Measurements from ENCODE around the gene REPS1. TPM values are rescaled to one million over a fixed set of nuclear protein-coding genes. Genes with fewer than 3 reads are reported as not detected.
"Not testable (repeated sequence)": the region's sequence is repeated elsewhere in the genome, so short reads cannot be mapped to it uniquely, and the experiment has no call there.

Gene REPS1
- total RNA-seq, 1 donor = 34.9 TPM

GRCh38 chr6:139028215-139028657 lies 40.2 kb upstream of the REPS1 start:
- peak overlapping the region; percentile 86 for H3K4me3 ChIP-seq (ENCODE audit: low read depth, low read length)
- no peak for TF ChIP-seq CTCF (IDR thresholded peaks at IDR 0.05; ENCODE audit: insufficient read depth, low read length)
- no peak for DNase-seq (ENCODE audit: low read depth)

DNA sequence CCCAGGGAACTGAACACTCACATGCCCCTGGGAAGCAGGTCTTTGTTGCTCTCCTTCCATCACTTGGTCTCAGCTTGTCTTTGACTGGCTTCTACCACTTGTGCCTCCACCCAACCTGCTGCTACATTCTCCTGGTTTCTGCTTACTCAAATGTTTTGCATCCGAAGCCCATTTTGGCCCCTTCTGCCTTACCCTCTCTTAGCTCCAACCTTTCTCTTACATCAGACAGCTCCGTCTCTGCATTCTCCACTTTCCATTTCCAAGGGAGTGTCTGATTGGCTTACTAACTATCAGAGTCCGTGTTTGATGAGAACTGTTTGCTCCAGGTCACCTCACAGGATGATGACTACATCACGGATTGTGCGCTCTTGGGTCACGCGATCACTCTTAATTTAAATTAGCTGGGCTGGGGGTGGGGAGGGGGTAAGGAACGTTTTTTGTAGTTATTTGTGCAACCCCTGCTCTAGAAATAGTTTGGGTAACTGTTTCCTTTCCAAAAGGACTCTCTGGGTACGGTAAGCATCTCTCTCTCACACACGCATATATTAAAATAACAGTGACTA lies 39.6 kb upstream of the REPS1 start:
- DNase-seq (ENCODE audit: low read depth) = peak; percentile 27
- TF ChIP-seq CTCF (IDR thresholded peaks at IDR 0.05; ENCODE audit: insufficient read depth, low read length) = no peak
- H3K4me3 ChIP-seq (ENCODE audit: low read depth, low read length) = peak overlapping the region; percentile 86

DNA sequence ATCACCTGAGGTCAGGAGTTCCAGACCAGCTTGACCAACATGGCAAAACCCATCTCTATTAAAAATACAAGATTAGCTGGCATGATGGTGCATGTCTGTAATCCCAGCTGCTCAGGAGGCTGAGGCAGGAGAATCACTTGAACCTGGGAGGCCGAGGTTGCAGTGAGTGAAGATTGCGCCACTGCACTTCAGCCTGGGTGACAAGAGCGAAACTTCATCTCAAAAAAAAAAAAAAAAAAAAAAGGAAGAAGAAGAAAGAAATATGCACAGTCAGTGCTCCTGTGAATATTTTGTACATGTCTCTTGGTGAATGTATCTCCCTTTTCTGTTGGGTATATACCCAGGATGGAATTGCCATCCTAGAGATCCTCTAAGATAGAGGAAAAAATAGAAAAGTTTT lies 37.4 kb upstream of the REPS1 start:
- not testable (repeated sequence) for H3K4me3 ChIP-seq (ENCODE audit: low read depth, low read length); DNase-seq (ENCODE audit: low read depth)

DNA sequence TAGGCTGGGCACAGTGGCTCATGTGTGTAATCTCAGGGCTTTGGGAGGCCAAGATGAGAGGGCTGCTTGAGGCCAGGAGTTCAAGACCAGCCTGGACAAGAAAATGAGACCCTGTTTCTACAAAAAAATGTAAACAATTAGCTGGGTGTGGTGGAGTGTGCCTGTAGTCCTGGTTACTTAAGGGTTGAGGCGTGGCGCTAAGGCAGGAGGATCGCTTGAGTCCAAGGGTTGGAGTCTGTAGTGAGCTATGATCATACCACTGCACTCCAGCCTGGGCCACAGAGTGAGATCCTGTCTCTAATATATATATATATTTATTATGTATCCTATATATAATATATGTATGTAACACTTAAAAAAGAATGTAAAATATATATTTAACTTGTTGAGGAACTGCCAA lies 32.6 kb upstream of the REPS1 start:
- H3K4me3 ChIP-seq (ENCODE audit: low read depth, low read length) = no peak overlapping the region
- no peak for TF ChIP-seq CTCF (IDR thresholded peaks at IDR 0.05; ENCODE audit: insufficient read depth, low read length)
- no peak for DNase-seq (ENCODE audit: low read depth)

- no peak overlapping the region for H3K4me3 ChIP-seq (ENCODE audit: low read depth, low read length)
- TF ChIP-seq CTCF (IDR thresholded peaks at IDR 0.05; ENCODE audit: insufficient read depth, low read length) = no peak
- DNase-seq (ENCODE audit: low read depth) = no peak
These were observed 31.7 kb upstream of the REPS1 start for GRCh38 chr6:139019722-139020121.

DNA sequence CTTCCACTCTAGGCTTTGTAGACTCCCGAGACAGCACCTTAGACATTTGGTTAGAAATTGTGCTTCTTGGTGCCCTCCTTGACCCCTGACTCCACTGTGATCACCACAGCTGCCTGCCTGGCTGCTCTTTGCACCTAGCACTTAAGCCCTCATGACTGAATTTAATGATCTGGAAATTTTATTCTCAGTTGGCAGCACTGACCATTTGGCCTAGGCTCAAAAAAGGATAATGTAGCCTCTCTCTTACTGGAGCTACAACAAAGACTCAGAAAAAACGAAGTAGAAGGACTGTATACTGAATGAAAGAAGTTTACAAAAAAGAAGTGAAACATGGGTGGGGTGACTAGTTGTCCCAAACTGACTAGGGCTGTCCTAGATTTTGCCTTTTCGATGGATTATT lies 29.2 kb upstream of the REPS1 start:
- no peak for DNase-seq (ENCODE audit: low read depth)
- no peak overlapping the region for H3K4me3 ChIP-seq (ENCODE audit: low read depth, low read length)
- TF ChIP-seq CTCF (IDR thresholded peaks at IDR 0.05; ENCODE audit: insufficient read depth, low read length) = no peak

GRCh38 chr6:139016337-139017213 lies 28.5 kb upstream of the REPS1 start:
- no peak for DNase-seq (ENCODE audit: low read depth)
- H3K4me3 ChIP-seq (ENCODE audit: low read depth, low read length) = no peak overlapping the region
- TF ChIP-seq CTCF (IDR thresholded peaks at IDR 0.05; ENCODE audit: insufficient read depth, low read length) = no peak

All from fibroblast of the aortic adventitia (primary cell).